Activated naive CD4-positive, alpha-beta T cell treated with anti-CD3 and anti-CD28 coated beads, Interleukin-2, amount 50 U/mL, for 72 hours (primary cell): ENCODE measurements around the gene DNAH14. TPM values are rescaled to one million over a fixed set of nuclear protein-coding genes. Genes with fewer than 3 reads are reported as not detected.
"Not testable (repeated sequence)": the region's sequence is repeated elsewhere in the genome, so short reads cannot be mapped to it uniquely, and the experiment has no call there.

ENCODE experiments used
- ATAC-seq, 2 donors: fragments of 150-1000 bp; cut with Tn5 transposase; 2 replicates each; pipeline ENCODE4 v1.10.0; 2021; ENCODE audit warnings: mild to moderate bottlenecking in 2 of 2, moderate library complexity in 2 of 2
- DNase-seq, 2 donors: peaks; one replicate each; pipeline ENCODE4 v3.0.0; 2021 to 2022; ENCODE audit warnings: low spot score in 2 of 2
- H3K27ac Mint-ChIP-seq, 2 donors: one replicate each; pipeline ENCODE4 v1.8.0; 2022; ENCODE audit warnings: mild to moderate bottlenecking in 2 of 2, mixed read lengths in 2 of 2
- H3K36me3 Mint-ChIP-seq, 2 donors: one replicate each; pipeline ENCODE4 v1.8.0; 2022; ENCODE audit warnings: mixed read lengths in 2 of 2
- H3K9me3 Mint-ChIP-seq, 2 donors: one replicate each; pipeline ENCODE4 v1.8.0; 2022; ENCODE audit warnings: mixed read lengths in 2 of 2
- total RNA-seq, 2 donors: library from RNA; stranded (reverse); gene quantifications; one replicate each; pipeline ENCODE4 v1.2.3, GENCODE V29; 2022

DNAH14 gene
- total RNA-seq, 2 donors from 2014 or later: 1.2 to 2.0 TPM

- peaks cover 0 to 7% of the 10 kb centered on the region in 2 donors for H3K36me3 Mint-ChIP-seq
- H3K27ac Mint-ChIP-seq: no peak overlapping the region
- peaks cover 0 to 5% of the 10 kb centered on the region in 2 donors for H3K9me3 Mint-ChIP-seq
- ATAC-seq (peak; percentile 66 to 75), DNase-seq (peak in 1 of 2 donors; percentile 14)
Observed at GRCh38 chr1:225318706-225319575, 389.5 kb downstream of the DNAH14 start.

GRCh38 chr1:225319871-225320270, 390.4 kb downstream of the DNAH14 start:
- peaks cover 0 to 4% of the 10 kb centered on the region in 2 donors for H3K36me3 Mint-ChIP-seq
- no peak overlapping the region for H3K27ac Mint-ChIP-seq

GRCh38 chr1:225321784-225322183, 392.3 kb downstream of the DNAH14 start:
- H3K9me3 Mint-ChIP-seq: no peaks in the 10 kb centered on the region
- DNase-seq (no peak), ATAC-seq (no peak)
- H3K27ac Mint-ChIP-seq: no peak overlapping the region
- H3K36me3 Mint-ChIP-seq: no peaks in the 10 kb centered on the region

More at GRCh38 chr1:225319871-225320270, 390.4 kb downstream of the DNAH14 start:
- ATAC-seq (no peak), DNase-seq (no peak)
- H3K9me3 Mint-ChIP-seq: no peaks in the 10 kb centered on the region

GRCh38 chr1:225329041-225329440, 399.6 kb downstream of the DNAH14 start:
- DNase-seq: no peak
- H3K36me3 Mint-ChIP-seq: no peaks in the 10 kb centered on the region
- ATAC-seq: no peak
- H3K9me3 Mint-ChIP-seq: no peaks in the 10 kb centered on the region
- H3K27ac Mint-ChIP-seq: no peak overlapping the region

- H3K27ac Mint-ChIP-seq, H3K36me3 Mint-ChIP-seq, ATAC-seq, DNase-seq, H3K9me3 Mint-ChIP-seq: not testable (repeated sequence)
Observed at GRCh38 chr1:225329996-225330395, 400.5 kb downstream of the DNAH14 start.

GRCh38 chr1:225332686-225333085, 403.2 kb downstream of the DNAH14 start:
- ATAC-seq (no peak), DNase-seq (no peak)
- H3K27ac Mint-ChIP-seq: no peak overlapping the region
- no peaks in the 10 kb centered on the region for H3K9me3 Mint-ChIP-seq
- no peaks in the 10 kb centered on the region for H3K36me3 Mint-ChIP-seq

- not testable (repeated sequence) for H3K36me3 Mint-ChIP-seq, H3K9me3 Mint-ChIP-seq, H3K27ac Mint-ChIP-seq, ATAC-seq, DNase-seq
Observed at GRCh38 chr1:225335098-225335778, 405.8 kb downstream of the DNAH14 start.

- H3K9me3 Mint-ChIP-seq: no peaks in the 10 kb centered on the region
- DNase-seq (no peak), ATAC-seq (no peak)
- no peak overlapping the region for H3K27ac Mint-ChIP-seq
- H3K36me3 Mint-ChIP-seq: no peaks in the 10 kb centered on the region
Observed at GRCh38 chr1:225338545-225338944, 409.1 kb downstream of the DNAH14 start.

GRCh38 chr1:225341642-225342041, 412.2 kb downstream of the DNAH14 start:
- DNase-seq (no peak), ATAC-seq (no peak)
- no peak overlapping the region for H3K27ac Mint-ChIP-seq
- H3K36me3 Mint-ChIP-seq: no peaks in the 10 kb centered on the region
- no peaks in the 10 kb centered on the region for H3K9me3 Mint-ChIP-seq

- H3K36me3 Mint-ChIP-seq: peaks cover 0 to 5% of the 10 kb centered on the region in 2 donors
- no peak overlapping the region for H3K27ac Mint-ChIP-seq
- ATAC-seq: no peak
- peaks cover 0 to 4% of the 10 kb centered on the region in 2 donors for H3K9me3 Mint-ChIP-seq
- no peak for DNase-seq
Observed at GRCh38 chr1:225342695-225343094, 413.2 kb downstream of the DNAH14 start.

GRCh38 chr1:225343618-225344017, 414.1 kb downstream of the DNAH14 start:
- Mint-ChIP-seq H3K36me3 (peaks cover 0 to 6% of the 10 kb centered on the region in 2 donors), H3K27ac (no peak overlapping the region), H3K9me3 (peaks cover 0 to 4% of the 10 kb centered on the region in 2 donors)
- DNase-seq (no peak), ATAC-seq (no peak)

- Mint-ChIP-seq H3K36me3 (peaks cover 0 to 6% of the 10 kb centered on the region in 2 donors), H3K27ac (no peak overlapping the region), H3K9me3 (peaks cover 0 to 4% of the 10 kb centered on the region in 2 donors)
- ATAC-seq (no peak), DNase-seq (no peak)
Observed at GRCh38 chr1:225347123-225347683, 417.7 kb downstream of the DNAH14 start.

- peaks cover 0 to 4% of the 10 kb centered on the region in 2 donors for H3K9me3 Mint-ChIP-seq
- ATAC-seq (no peak), DNase-seq (no peak)
- peaks cover 0 to 6% of the 10 kb centered on the region in 2 donors for H3K36me3 Mint-ChIP-seq
- H3K27ac Mint-ChIP-seq: no peak overlapping the region
Observed at GRCh38 chr1:225348400-225348799, 418.9 kb downstream of the DNAH14 start.

GRCh38 chr1:225349826-225350225, 420.4 kb downstream of the DNAH14 start:
- ATAC-seq (no peak), DNase-seq (no peak)
- Mint-ChIP-seq H3K9me3 (peaks cover 0 to 4% of the 10 kb centered on the region in 2 donors), H3K36me3 (peaks cover 0 to 6% of the 10 kb centered on the region in 2 donors), H3K27ac (no peak overlapping the region)

GRCh38 chr1:225350872-225351271, 421.4 kb downstream of the DNAH14 start:
- no peak for DNase-seq

GRCh38 chr1:225354906-225355305, 425.4 kb downstream of the DNAH14 start:
- no peak overlapping the region for H3K27ac Mint-ChIP-seq
- H3K9me3 Mint-ChIP-seq: no peaks in the 10 kb centered on the region
- DNase-seq (no peak), ATAC-seq (no peak)
- no peaks in the 10 kb centered on the region for H3K36me3 Mint-ChIP-seq

More at GRCh38 chr1:225350872-225351271, 421.4 kb downstream of the DNAH14 start:
- H3K9me3 Mint-ChIP-seq: peaks cover 0 to 4% of the 10 kb centered on the region in 2 donors
- no peak overlapping the region for H3K27ac Mint-ChIP-seq
- peaks cover 0 to 6% of the 10 kb centered on the region in 2 donors for H3K36me3 Mint-ChIP-seq
- ATAC-seq: no peak

GRCh38 chr1:225355863-225356262, 426.4 kb downstream of the DNAH14 start:
- no peak overlapping the region for H3K27ac Mint-ChIP-seq
- DNase-seq (no peak), ATAC-seq (no peak)
- H3K9me3 Mint-ChIP-seq: no peaks in the 10 kb centered on the region
- H3K36me3 Mint-ChIP-seq: no peaks in the 10 kb centered on the region
